KG1 (cell line): ENCODE measurements around the gene ARHGAP21.

Experiments
- DNase-seq: peaks from one replicate; lab custom pipeline; 2025; lab: John Stamatoyannopoulos, UW

ARHGAP21 gene

DNA sequence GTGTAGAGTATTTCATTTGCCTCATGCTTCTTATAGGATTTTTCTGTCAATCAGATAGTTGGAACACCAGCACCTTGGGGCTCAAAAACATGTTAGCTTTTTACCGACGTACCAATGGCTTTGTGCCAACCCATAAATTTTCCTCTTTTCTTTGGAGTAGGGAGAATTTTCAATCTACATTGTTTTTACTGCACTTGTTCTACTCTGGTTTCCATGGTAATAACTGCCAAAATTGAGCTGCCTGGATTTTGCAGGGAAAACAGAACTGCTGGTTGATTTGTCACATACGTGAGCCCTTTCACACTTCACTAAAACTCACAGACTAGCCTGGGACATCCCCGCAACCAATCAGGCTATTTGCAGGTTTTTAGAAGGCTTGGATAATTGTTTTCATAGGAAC, 189.7 kb downstream of the ARHGAP21 start:
- DNase-seq: no peak
